Parathyroid adenoma (tissue), 2 donors: Measurements from ENCODE around the gene TF.

Experiments
- H2AFZ ChIP-seq: fragments of 300-600 bp; sonication (generic); one replicate; pipeline ENCODE4 v1.7.0; 2017; ENCODE audit warnings: antibody characterized with exemption, mild to moderate bottlenecking
- H3K27ac ChIP-seq: fragments of 300-600 bp; sonication (generic); one replicate; pipeline ENCODE4 v1.7.0; 2017
- H3K27me3 ChIP-seq: fragments of 300-600 bp; sonication (generic); one replicate; pipeline ENCODE4 v1.7.0; 2017; ENCODE audit warnings: low read length; ENCODE audit not compliant: control insufficient read depth, insufficient read depth
- H3K36me3 ChIP-seq: fragments of 300-600 bp; sonication (generic); one replicate; pipeline ENCODE4 v1.7.0; 2017; ENCODE audit warnings: low read length; ENCODE audit not compliant: control insufficient read depth, insufficient read depth
- H3K4me1 ChIP-seq: fragments of 300-600 bp; sonication (generic); one replicate; pipeline ENCODE4 v1.7.0; 2017; ENCODE audit warnings: control low read depth
- H3K4me2 ChIP-seq: fragments of 300-600 bp; sonication (generic); one replicate; pipeline ENCODE4 v1.7.0; 2017; ENCODE audit warnings: low read length
- H3K4me3 ChIP-seq: fragments of 300-600 bp; sonication (generic); one replicate; pipeline ENCODE4 v1.7.0; 2017; ENCODE audit warnings: low read depth, low read length
- H3K79me2 ChIP-seq: fragments of 300-600 bp; sonication (generic); one replicate; pipeline ENCODE4 v1.7.0; 2017; ENCODE audit warnings: control low read depth
- H3K9ac ChIP-seq: fragments of 300-600 bp; sonication (generic); one replicate; pipeline ENCODE4 v1.7.0; 2017; ENCODE audit warnings: mild to moderate bottlenecking
- H3K9me3 ChIP-seq: fragments of 300-600 bp; sonication (generic); one replicate; pipeline ENCODE4 v1.7.0; 2017; ENCODE audit warnings: low read length; ENCODE audit not compliant: control insufficient read depth
- CTCF ChIP-seq: fragments of 300-600 bp; sonication (generic); IDR thresholded peaks from one replicate; pipeline ENCODE4 v1.7.0; 2017; ENCODE audit warnings: antibody characterized with exemption, mild to moderate bottlenecking
- donor health status: primary hyperparathyroidism.

TF gene

GRCh38 chr3:133782454-133782853 lies 36.3 kb downstream of the TF start:
- no peak for TF ChIP-seq CTCF
- no peak overlapping the region for H3K27ac ChIP-seq
- H3K9me3 ChIP-seq = no peaks in the 10 kb centered on the region
- no peaks in the 10 kb centered on the region for H3K27me3 ChIP-seq
- no peak overlapping the region for H2AFZ ChIP-seq
- no peaks in the 10 kb centered on the region for H3K36me3 ChIP-seq
- H3K9ac ChIP-seq = no peak overlapping the region
- H3K79me2 ChIP-seq = no peaks in the 10 kb centered on the region
- no peaks in the 10 kb centered on the region for H3K4me1 ChIP-seq
- H3K4me3 ChIP-seq = no peak overlapping the region
- no peak overlapping the region for H3K4me2 ChIP-seq

- Histone ChIP-seq H3K9ac (no peak overlapping the region), H3K27ac (no peak overlapping the region), H3K4me1 (no peaks in the 10 kb centered on the region), H3K79me2 (no peaks in the 10 kb centered on the region), H3K36me3 (no peaks in the 10 kb centered on the region), H3K4me3 (no peak overlapping the region), H3K4me2 (no peak overlapping the region), H3K27me3 (no peaks in the 10 kb centered on the region), H3K9me3 (no peaks in the 10 kb centered on the region), H2AFZ (no peak overlapping the region)
- TF ChIP-seq CTCF = no peak
Observed at GRCh38 chr3:133783762-133784161, 37.6 kb downstream of the TF start.

GRCh38 chr3:133788024-133788423 lies 41.8 kb downstream of the TF start:
- Histone ChIP-seq H2AFZ (no peak overlapping the region), H3K79me2 (no peaks in the 10 kb centered on the region), H3K9me3 (no peaks in the 10 kb centered on the region), H3K36me3 (no peaks in the 10 kb centered on the region), H3K27ac (no peak overlapping the region), H3K9ac (no peak overlapping the region), H3K4me2 (no peak overlapping the region), H3K4me3 (no peak overlapping the region), H3K27me3 (no peaks in the 10 kb centered on the region), H3K4me1 (no peaks in the 10 kb centered on the region)
- TF ChIP-seq CTCF = no peak

- Histone ChIP-seq H3K4me2 (no peak overlapping the region), H2AFZ (no peak overlapping the region), H3K79me2 (no peaks in the 10 kb centered on the region), H3K27ac (no peak overlapping the region), H3K9me3 (no peaks in the 10 kb centered on the region), H3K9ac (no peak overlapping the region), H3K36me3 (no peaks in the 10 kb centered on the region), H3K27me3 (no peaks in the 10 kb centered on the region), H3K4me1 (no peaks in the 10 kb centered on the region), H3K4me3 (no peak overlapping the region)
- TF ChIP-seq CTCF = no peak
Observed at GRCh38 chr3:133792171-133792763, 46.1 kb downstream of the TF start.

GRCh38 chr3:133797396-133798105 lies 51.4 kb downstream of the TF start:
- H3K27ac ChIP-seq = no peak overlapping the region
- no peaks in the 10 kb centered on the region for H3K27me3 ChIP-seq
- H3K4me3 ChIP-seq = no peak overlapping the region
- H3K79me2 ChIP-seq = no peaks in the 10 kb centered on the region
- H3K9me3 ChIP-seq = no peaks in the 10 kb centered on the region
- no peaks in the 10 kb centered on the region for H3K4me1 ChIP-seq
- no peaks in the 10 kb centered on the region for H3K36me3 ChIP-seq
- no peak overlapping the region for H3K4me2 ChIP-seq
- no peak for TF ChIP-seq CTCF
- no peak overlapping the region for H3K9ac ChIP-seq
- H2AFZ ChIP-seq = no peak overlapping the region
